HG03457 (cell line): ENCODE data around the gene DISP2.

Experiments
- ATAC-seq: cut with Tn5 transposase; IDR thresholded peaks from one replicate; pipeline ENCODE4 v1.9.1; 2021; ENCODE audit warnings: moderate number of reproducible peaks; ENCODE audit not compliant: unreplicated experiment

Gene DISP2

GRCh38 chr15:40340740-40341400 is 17.1 kb upstream of the DISP2 start, which contains the start of gene CCDC9B:
Gene CCDC9B, minus strand, starts transcription at chr15:40340939. Its CDS starts 120 bp downstream, at chr15:40340819.
- ATAC-seq: no peak

GRCh38 chr15:40342416-40343320 is 15.4 kb upstream of the DISP2 start:
- ATAC-seq: no peak

DNA sequence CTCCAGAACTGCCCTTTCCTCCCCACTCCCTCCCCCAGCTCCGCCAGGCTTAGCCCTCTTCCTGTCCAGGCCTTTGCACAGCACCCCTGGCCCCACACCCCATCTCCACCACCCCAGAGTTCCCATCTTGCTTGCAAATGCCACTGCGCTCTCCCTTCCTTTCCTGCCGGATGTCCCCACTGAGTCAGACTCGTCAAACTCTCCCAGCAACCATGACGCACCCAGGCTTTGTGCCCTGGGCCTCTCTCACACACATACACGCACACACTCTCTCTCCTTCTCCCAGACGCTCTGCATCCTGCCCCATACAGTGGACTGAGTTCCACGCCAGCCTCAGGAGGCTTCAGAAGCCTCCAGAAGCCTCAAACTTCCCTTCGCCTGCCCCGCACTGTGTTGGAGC is 14.5 kb upstream of the DISP2 start:
- no peak for ATAC-seq

- ATAC-seq: no peak
Observed at GRCh38 chr15:40344217-40344616, 13.8 kb upstream of the DISP2 start.

GRCh38 chr15:40344631-40345120 is 13.3 kb upstream of the DISP2 start:
- no peak for ATAC-seq

DNA sequence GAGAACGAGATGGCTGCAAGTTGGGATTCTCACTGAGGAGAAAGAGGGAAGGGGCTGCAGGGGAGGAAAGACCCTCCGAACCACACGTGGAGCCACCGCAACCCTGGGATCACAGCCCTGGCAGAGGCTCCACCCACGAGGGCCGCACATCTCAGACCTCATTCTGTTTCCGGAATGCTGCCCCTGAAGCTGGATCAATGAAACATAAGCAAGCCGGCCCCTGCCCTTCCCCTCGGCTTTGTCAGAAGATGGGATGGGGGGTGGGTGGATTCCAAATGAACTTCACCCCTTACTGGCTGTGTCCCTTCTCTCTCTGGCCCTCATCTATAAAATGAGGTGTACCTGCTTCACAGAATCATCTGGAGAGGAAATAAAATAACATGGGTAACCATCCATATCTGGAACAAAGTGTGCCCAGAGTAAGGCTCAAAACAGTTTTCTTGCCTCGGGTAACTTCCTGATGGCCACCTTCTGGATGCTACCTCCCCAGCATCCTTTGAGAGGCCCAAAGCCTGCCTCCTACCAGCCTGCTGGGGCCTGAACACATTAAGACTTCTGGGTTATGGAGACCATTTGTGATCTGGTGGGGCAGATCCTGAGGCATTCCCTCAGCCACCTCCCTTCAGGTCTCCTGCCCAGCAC is 12.7 kb upstream of the DISP2 start:
- ATAC-seq: no peak

- no peak for ATAC-seq
Observed at GRCh38 chr15:40345867-40346578, 12.0 kb upstream of the DISP2 start.

DNA sequence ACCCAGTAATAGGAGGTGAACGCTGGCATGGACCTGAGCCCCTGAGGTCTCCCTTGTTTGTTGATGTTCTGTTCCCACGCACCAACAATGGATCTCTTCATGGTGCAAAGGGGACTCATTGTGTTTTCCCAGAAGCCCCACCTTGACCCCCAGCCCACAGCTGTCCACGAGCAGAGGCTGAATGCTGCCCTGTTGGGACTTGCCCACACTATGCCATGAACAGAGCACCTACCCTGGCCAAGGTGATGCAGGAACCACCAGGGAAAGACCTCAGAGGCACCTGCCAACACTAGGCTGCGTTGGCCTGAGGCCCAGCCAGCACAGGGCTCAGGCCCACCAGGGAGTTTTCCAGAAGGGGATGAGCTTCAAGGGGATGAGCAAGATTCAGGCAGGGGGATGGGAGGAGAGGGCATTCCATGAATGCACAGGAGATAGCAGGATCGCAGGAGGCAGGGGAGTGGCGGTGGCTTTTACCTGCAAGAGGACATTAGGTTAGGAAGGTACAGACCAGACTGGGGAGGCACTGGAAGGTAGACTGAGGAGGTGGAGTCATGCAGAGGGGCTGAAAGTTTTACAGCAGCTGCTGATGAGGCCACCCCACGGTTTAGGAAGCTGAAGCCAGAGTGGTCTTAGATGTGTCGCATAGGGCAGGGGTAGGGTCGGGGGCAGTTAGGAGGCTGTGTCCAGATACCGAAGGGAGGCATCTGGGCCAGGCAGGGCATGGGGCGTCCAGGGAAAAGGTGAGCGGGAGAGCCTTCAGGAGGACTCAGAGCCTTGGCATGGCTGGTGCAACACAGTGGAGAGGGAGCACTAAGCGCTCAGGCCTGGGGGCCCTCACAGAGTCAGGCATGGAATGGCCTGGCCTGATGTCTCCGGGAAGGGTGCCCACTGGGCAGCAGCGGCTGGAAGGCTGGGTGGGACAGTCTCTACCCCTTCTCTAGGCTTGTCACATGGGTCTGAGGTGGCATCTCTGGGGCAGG is 11.2 kb upstream of the DISP2 start:
- no peak for ATAC-seq

DNA sequence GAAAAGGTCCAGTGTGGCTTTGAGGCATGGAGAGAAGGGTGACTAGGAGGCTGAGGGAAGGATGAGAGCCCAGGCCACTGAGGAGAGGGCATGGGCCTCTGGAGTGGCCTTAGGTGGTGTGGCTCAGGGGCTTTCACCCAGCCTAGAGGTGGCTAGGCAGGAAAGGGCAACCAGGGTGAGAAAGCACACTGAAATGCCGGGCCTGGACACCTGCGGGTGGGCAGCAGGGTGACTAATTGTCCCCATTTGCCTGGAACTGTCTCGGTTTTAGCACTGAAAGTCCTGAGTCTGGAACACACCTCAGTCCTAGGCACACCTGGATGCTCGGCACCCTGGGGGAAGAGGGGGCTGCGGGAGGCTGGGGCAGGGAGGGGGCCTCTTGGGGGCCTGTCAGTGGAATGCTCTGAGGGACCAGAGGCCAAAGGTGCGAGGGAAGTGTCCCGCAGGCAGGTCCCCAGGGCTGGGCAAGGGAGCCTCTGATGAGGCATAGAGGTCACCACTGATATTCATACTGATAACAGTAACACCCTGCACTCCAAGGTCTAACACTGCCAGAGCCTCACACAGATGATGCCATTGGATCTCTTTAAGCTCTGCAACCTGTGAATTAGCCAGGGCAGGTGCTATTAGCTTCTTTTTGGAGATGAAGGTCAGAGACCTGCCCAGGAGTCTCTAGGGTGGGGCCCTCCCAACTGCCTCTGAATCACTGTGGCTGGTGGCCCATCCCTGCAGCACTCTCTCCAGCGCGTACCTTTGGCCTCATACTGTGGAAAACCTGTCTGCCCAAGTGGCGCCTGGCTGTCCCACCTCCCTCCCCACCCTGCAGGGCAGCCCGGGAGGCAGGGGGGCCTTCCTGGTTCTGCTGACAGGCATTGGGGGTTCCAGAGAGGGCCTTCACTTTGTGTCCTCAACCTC is 10.2 kb upstream of the DISP2 start:
- no peak for ATAC-seq

DNA sequence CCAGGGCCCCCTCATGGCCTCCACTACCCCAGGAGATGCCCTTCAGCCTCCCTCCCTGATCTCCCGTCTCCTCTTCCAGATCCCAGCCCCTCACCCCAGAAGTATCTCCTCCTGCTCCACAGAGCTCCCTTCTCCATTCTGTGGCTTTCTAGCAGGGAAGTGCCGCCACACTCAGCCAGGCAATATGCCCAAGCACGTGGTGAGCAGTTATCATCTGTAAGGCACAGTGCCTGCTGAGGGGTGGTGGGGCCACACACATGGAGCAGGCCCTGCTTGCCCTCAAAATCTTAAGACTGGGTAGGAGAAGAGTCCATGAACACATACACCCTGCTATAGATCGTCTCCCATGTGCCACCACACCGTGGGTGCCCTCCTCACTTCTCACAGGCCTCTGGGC is 9.5 kb upstream of the DISP2 start:
- no peak for ATAC-seq

DNA sequence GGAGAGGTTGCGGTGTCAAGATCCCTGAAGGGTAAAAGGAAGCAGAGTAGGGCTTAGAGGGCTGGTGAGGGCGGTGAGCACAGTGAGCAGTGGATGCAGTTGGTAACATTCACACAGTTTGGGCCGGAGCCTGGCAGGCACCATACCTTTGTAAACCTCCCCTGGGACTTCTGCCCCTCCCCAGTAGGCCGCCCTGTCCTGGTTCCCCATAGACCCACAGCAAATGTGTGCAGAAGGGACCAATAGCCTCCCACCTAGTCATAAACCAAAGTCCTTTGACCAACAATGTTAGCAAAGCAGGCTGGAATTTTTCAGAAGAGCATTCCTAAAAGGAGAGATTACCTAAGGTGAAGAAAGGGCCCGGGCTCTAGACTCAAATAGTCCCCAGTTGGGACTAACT is 8.9 kb upstream of the DISP2 start:
- ATAC-seq: no peak

DNA sequence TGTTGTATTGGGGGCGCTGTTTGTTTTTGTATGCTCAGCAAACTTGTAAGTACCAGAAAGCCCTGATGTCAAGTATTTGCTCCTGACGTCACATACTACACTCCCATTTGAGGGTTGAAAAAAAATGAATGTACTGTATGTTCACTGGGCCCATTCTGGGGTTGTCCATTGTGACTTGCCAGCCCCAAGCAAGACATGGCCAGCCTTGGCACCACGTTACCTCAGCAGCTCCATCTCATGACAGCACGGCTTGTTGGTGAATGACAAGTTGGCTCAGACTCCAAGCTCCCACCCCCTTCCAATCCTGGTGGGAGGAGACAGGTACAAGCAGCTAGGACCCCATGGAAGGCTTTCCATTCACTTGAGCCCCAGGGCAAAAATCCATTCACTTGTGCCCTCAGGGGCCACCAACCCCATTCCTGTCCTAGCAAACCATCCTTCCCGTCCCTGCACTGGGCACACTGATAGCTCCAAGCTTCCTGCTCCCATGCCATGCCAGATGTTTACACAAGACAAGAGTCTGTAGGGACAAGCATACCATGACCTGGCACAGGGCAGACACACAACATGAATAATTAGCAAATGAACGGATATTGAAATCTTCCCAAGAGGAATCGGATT is 5.6 kb upstream of the DISP2 start:
- ATAC-seq: no peak

DNA sequence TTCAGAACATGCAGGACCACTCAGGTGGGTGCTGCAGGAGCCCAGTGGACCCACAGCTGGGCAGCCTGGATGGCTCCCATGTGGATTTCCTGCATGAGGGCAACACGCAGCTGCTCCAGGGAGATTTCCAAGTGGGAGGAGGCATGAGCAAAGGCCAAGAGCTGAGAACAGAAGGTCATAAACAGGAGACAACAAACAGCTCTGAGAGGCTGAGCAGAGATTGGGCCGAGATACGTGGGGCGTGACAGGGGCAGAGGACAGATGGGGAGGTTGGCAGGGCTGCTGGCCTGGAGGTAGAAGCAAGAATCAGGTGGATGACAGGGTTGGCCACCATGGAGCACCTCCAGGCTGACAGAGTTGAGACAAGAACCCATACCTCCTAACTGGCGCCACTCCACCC is 4.3 kb upstream of the DISP2 start:
- ATAC-seq: no peak

DNA sequence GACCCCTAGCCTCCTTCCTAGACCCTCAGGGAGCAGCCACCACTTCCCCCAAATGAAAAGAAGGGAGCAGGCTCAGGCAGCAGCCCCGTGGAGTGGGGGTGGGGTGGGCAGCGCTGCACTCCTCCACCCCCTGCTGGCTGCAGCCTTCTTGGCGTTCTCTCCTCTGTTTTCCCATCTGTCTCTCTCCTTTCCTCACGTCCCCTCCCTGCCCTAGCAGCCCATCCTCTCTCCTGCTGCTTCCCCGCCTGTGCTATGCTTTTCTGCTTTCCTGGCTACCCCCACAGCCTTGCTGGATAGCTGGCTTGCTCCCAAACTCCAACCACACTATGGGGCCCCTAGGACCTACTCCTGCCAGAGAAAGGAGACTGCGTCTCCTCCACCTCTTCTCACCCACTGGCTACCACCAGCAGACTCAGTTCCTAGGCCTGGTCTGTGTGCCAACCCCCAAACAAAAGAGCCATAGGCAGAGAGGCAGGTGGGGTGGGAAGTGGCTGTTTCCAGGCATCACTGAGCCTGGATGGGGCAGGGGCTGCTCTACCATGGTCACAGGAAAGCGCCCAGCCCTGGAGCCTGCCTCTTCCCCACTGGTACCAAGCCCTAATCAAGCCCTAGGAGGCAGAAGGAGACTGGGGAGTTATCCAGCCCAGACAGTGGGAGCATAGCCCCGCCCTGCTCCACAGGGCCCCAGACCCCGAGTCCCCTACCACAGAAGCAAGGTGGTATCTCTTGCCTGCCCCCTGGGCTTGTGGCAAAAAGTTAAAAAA is 3.4 kb upstream of the DISP2 start:
- ATAC-seq: no peak

- ATAC-seq: no peak
Observed at GRCh38 chr15:40355976-40356585, 1.9 kb upstream of the DISP2 start.

GRCh38 chr15:40357246-40357645 is 773 bp upstream of the DISP2 start:
- ATAC-seq: no peak
